Stimulated activated CD4-positive, alpha-beta T cell treated with anti-CD3 and anti-CD28 coated beads, Interleukin-1b, Interleukin-23, amount 100 ng/mL, for 4 hours (primary cell): ENCODE measurements around the gene ASCC1.
"Not testable (repeated sequence)": the region's sequence is repeated elsewhere in the genome, so short reads cannot be mapped to it uniquely, and the experiment has no call there.

Source experiments
- DNase-seq, 2 donors: peaks; one replicate each; pipeline ENCODE4 v3.0.0-alpha.2; 2020; ENCODE audit warnings: low read depth in 2 of 2

Gene ASCC1

DNA sequence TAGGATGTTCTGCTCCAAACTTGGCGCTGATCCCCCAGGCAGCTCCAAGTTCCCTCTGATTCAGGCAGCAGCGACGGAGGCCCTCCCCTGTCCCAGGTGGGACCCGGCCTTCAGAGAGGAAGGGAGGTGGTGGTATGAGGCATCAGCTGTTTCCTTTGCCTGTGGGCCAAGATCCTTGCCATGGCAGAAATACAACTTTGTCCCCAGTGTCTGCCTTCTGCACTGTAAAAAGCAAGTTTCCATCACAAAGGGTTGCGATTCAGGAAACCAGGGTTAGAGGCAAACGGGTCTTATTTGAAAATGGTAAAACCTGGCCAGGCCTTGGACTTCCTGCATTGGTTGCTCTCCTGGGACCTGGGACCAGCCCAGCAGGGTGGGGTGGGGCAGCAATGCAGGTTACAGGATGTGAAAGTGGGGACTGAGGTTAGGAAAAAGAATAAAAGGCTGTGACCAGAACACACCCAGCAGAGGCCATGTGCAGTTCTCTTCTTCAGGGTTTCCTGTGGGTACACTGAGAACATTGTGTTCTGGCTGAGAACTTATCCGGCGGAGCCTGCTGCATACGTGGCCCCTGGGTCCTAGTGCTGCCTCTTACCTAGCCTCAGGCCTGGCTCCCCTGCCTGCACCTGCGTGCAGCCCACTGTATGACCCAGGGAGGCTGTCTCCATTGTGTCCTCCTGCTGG lies 32.5 kb upstream of the ASCC1 start:
- peak; percentile 43 to 49 for DNase-seq

- DNase-seq: no peak
Observed at GRCh38 chr10:72245949-72246525, 30.0 kb upstream of the ASCC1 start.

DNA sequence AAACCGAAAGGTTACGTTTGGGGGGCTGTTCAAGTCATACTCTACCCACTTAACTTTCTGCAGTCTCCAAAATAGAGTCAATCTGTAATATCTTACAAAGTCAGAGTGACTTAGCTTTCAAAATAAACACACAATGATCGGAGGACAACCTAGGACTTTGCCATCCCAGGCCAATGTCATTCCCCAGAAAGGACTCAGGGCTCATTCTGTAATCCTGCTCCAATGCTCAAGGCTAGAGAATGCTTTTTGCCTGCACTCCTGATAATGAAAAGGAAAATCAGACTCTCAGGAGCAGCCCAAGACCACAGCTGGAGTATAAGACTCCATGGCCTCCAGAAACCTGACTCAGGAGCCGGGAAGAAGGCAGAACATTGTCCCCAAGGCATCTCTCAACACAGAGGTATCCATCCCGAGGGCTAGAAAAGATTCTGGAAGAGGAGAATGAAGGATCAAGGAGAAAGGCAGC lies 28.5 kb upstream of the ASCC1 start:
- no peak for DNase-seq

DNA sequence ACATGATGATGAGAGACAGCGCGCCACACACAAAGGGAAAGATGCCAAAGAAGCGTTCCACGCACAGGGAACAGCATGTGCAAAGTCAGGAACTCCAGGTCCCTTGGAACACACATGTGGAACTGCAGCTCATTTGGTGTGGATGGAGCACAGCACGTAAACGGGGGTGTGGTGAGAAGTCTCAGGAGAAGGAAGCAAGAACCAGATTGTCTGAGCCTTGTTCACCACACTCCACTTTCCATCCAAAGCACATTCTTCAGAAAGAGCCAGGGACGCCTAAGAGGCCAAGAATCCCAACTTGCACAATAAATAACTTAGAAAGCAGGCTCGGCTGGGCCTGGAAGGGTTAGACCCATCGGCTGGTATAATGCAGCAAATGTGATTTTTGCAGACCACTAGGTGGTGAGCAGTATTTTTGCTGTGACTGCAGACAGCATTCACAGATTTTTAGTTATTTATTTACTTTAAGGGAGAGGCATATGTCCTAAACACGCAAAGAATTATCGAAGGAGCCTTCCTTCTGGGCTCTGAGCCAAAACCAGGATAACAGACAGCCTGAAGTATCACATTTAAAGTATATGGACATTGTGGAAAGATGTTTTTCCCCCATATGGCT lies 27.9 kb upstream of the ASCC1 start:
- DNase-seq: no peak

GRCh38 chr10:72242675-72243074 lies 26.6 kb upstream of the ASCC1 start:
- no peak for DNase-seq

DNA sequence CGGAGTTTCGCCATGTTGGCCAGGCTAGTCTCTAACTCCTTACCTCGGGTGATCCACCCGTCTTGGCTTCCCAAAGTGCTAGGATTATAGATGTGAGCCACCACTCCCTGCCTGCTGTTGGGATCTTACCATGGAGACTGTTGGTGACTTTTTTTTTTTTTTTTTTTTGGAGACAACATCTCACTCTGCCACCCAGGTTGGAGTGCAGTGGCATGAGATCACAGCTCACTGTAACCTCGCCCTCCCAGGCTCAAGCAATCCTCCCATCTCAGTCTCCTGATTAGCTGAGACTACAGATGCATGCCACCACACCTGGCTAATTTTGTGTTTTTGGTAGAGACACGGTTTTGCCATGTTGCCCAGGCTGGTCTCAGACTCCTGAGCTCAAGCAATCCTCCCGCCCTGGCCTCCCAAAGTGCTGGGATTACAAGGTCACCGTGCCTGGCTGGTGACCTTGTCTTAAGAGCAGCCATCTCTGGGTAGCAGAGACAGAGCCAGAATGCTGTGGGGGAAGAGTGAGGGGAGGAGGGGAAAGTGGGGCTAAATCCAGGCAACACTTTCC lies 25.7 kb upstream of the ASCC1 start:
- no peak for DNase-seq

GRCh38 chr10:72240371-72240770 lies 24.3 kb upstream of the ASCC1 start:
- DNase-seq: no peak

DNA sequence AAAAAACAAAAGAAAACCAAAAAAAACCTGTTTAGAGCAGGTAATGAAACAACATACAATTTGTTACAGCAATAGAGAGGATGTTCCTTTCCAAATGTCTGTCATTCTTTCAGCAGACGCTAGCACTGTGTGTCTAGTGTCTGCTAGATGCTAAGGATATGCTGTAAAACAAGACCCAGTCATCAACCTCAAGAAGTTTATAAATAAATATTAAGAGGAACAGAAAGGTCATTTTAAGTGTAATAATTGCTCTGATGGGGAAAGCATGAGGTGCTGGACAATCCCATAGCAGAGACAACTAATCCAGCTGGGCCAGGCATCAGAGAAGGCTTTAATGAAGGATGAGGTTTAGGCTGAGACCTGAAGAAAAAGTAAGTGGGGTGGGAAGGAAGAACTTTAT lies 23.3 kb upstream of the ASCC1 start:
- DNase-seq: no peak

- no peak for DNase-seq
Observed at GRCh38 chr10:72238392-72239175, 22.5 kb upstream of the ASCC1 start.

GRCh38 chr10:72235544-72236279 lies 19.6 kb upstream of the ASCC1 start:
- DNase-seq: no peak

- no peak for DNase-seq
Observed at GRCh38 chr10:72234560-72235095, 18.6 kb upstream of the ASCC1 start.

- no peak for DNase-seq
Observed at GRCh38 chr10:72233621-72234020, 17.5 kb upstream of the ASCC1 start.

DNA sequence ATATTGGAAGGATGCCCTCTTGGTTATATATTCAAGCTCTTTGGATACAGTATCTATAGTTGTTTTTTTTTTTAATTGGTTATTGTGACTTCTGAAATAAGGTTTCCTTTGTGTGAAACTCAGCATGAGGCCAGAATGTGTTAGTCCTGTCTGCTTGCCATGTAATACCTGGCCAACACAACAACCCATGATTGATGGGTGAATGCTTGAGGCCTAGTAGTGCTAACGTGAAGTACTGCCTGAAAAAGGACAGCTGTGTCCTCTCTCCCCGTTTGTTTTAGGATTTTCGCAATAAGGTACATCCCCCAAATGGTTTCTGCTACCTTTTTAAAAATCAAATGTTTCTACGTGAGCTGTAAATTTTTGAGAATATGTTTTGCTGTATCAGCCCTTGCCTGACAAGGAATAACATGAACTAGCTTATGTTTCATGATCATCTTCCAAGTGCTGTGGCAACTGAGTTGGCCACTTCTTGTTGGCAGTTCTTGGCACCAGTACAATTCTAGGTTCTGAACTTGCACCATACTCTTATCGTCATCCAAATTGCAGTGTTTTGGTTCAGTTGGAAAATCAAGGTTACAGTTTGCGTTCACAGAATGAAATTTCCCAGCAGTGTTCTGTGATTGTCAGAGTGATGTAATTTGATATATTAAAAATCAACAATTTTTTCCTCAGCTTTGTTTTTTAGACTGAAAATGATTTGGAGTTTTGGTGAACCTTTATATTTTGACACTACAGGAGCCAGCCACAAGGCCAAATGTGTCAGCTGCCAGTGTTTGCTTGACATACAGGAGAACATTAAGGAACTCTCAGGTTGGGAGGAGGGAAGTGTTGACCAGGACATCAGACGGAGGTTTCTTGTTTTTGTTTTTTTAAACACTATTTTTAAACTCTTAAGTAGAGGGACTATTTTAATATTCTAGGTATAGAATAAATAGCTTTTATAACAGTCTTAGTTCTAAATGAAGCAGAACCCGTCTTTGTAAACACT lies 13.5 kb upstream of the ASCC1 start:
- DNase-seq: no peak

- DNase-seq: no peak
Observed at GRCh38 chr10:72228318-72228751, 12.3 kb upstream of the ASCC1 start.

GRCh38 chr10:72227826-72228225 lies 11.8 kb upstream of the ASCC1 start:
- DNase-seq: no peak

DNA sequence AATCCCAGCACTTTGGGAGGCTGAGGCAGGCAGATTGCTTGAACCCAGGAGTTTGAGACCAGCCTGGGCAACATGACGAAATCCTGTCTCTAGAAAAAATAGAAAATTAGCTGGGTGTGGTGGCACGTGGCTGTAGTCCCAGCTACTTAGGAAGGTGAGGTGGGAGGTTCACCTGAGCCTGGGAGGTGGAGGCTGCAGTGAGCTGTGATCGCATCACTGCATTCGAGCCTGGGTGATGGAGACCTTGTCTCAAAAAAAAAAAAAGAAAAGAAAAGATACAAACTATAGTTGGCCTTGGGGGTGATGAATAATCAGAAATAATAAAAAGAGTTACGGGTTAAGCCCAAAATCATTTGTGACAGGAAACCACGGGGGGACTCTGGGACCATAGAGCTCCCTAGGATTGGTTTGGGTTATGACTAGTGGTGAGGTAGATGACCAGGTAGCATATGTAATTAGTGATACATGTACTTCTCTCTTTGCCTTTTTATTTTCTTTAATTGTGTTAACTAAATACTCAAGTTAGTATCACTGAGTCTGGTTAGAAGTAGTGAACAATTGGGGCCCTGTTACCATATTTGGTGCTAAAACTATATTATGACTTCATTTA lies 10.4 kb upstream of the ASCC1 start:
- DNase-seq: no peak

- DNase-seq: not testable (repeated sequence)
Observed at GRCh38 chr10:72224191-72224590, 8.1 kb upstream of the ASCC1 start.

DNA sequence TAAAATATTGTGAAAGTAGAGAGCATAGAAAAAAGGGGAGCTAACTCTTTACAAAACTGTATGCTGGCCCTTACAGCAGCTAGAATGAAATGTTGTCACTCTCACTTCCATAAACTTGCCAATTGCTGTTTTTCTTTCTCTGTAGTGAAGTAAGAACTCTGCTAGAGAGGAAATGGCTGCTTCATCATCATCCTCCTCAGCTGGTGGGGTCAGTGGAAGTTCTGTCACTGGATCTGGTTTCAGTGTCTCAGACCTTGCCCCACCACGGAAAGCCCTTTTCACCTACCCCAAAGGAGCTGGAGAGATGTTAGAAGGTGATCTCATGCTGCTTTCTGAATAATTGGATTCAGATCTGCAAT lies 7.6 kb upstream of the ASCC1 start:
- DNase-seq: no peak

DNA sequence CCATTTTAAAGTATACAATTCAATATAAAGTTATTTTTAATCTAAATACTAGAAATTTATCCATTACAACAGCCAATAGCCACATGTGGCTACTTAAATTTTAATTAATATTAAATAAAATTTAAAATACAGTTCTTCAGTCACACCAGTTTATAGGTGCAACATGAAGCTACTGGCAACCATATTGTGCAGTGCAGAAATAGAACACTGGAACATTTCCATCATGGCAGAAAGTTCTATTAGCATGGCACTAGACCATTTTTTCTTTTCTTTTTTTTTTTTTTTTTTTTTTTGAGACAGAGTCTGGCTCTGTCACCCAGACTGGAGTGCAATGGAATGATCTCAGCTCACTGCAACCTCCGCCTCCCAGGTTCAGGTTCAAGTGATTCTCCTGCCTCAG lies 5.2 kb upstream of the ASCC1 start:
- no peak for DNase-seq

GRCh38 chr10:72220637-72221036 lies 4.6 kb upstream of the ASCC1 start:
- no peak for DNase-seq
